22Rv1 (cell line): Measurements from ENCODE around the gene KPNA4.

ENCODE experiments used
- ZFX ChIP-seq: fragments of 450-650 bp; IDR thresholded peaks from 2 replicates; pipeline ENCODE4 v1.6.1; 2017; ENCODE audit warnings: antibody characterized with exemption, borderline replicate concordance
- TF ChIP-seq, protein P1 (sequence below): fragments of 450-650 bp; IDR thresholded peaks from 2 replicates; pipeline ENCODE4 v1.5.1; 2017; ENCODE audit warnings: mild to moderate bottlenecking

DNA sequence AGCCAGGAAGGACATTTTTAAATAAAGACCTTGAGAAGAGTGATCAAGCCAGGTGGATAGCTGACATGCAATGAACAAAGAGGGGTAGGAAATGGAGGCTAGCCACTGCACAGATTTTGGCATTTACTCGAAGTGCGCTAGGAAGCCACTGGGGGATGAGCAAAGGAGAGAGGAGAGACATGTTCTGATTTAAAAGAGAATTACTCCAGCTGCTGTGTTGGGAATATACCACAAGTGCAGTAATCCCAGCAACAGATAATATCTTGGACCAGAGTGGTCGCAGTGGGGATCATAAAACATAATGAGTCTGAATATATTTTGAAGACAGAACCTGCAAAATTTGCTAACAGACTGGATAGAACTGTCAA, 19.9 kb downstream of the KPNA4 start:
- TF ChIP-seq, protein P1, sequence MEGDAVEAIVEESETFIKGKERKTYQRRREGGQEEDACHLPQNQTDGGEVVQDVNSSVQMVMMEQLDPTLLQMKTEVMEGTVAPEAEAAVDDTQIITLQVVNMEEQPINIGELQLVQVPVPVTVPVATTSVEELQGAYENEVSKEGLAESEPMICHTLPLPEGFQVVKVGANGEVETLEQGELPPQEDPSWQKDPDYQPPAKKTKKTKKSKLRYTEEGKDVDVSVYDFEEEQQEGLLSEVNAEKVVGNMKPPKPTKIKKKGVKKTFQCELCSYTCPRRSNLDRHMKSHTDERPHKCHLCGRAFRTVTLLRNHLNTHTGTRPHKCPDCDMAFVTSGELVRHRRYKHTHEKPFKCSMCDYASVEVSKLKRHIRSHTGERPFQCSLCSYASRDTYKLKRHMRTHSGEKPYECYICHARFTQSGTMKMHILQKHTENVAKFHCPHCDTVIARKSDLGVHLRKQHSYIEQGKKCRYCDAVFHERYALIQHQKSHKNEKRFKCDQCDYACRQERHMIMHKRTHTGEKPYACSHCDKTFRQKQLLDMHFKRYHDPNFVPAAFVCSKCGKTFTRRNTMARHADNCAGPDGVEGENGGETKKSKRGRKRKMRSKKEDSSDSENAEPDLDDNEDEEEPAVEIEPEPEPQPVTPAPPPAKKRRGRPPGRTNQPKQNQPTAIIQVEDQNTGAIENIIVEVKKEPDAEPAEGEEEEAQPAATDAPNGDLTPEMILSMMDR: no peak
- TF ChIP-seq ZFX: no peak
